CD14-positive monocyte (primary cell): ENCODE results near the gene SH3PXD2A. TPM values are rescaled to one million over a fixed set of nuclear protein-coding genes. Genes with fewer than 3 reads are reported as not detected.

Experiments used
- DNase-seq, 3 donors: peaks; one replicate each; pipeline ENCODE4 v3.0.0-alpha.2; 2011 to 2022
- H2AFZ ChIP-seq: 2 replicates; pipeline ENCODE4 v1.6.0; 2012; ENCODE audit warnings: mild to moderate bottlenecking, low read depth, low read length, inconsistent platforms; ENCODE audit not compliant: insufficient read depth, poor library complexity, severe bottlenecking
- H3K27ac ChIP-seq, 2 donors: 1 replicate in 1 of 2; 2 replicates in 1 of 2; pipeline ENCODE4 v1.5.1; 2012 to 2013; ENCODE audit warnings: low read length in 2 of 2, control low read depth in 1 of 2, inconsistent platforms in 1 of 2, low read depth in 1 of 2, mild to moderate bottlenecking in 1 of 2
- H3K27me3 ChIP-seq, 2 donors: one replicate each; pipeline versions ENCODE4 v1.6.0 to v1.6.1; 2011 to 2013; ENCODE audit warnings: low read length in 2 of 2; ENCODE audit not compliant: control insufficient read depth in 2 of 2, insufficient read depth in 2 of 2
- H3K36me3 ChIP-seq, 2 donors: replicated peaks in 1 of 2; 1 replicate in 1 of 2; 2 replicates in 1 of 2; pipeline versions ENCODE4 v1.5.1 to v1.6.1; 2012 to 2013; ENCODE audit warnings: low read length in 2 of 2, control low read depth in 1 of 2, inconsistent platforms in 1 of 2, mild to moderate bottlenecking in 1 of 2; ENCODE audit not compliant: insufficient read depth in 2 of 2, control insufficient read depth in 1 of 2
- H3K4me1 ChIP-seq, 2 donors: 1 replicate in 1 of 2; 2 replicates in 1 of 2; pipeline versions ENCODE4 v1.5.1 to v1.6.1; 2012 to 2013; ENCODE audit warnings: low read length in 2 of 2, control low read depth in 1 of 2, inconsistent platforms in 1 of 2, mild to moderate bottlenecking in 1 of 2, moderate library complexity in 1 of 2; ENCODE audit not compliant: insufficient read depth in 2 of 2, control insufficient read depth in 1 of 2
- H3K4me2 ChIP-seq: replicated peaks from 2 replicates; pipeline ENCODE3; 2012; ENCODE audit warnings: low read length, moderate library complexity, mild to moderate bottlenecking; ENCODE audit not compliant: poor library complexity, severe bottlenecking; ENCODE audit errors: extremely low read depth
- H3K4me3 ChIP-seq, 3 experiments: fragments of 200-600 bp in 1 of 3; sonication (generic) in 1 of 3; replicated peaks in 1 of 3; 1 replicate in 2 of 3; 2 replicates in 1 of 3; pipeline ENCODE4 v1.5.1; 2011 to 2013; ENCODE audit warnings: low read length in 3 of 3, mild to moderate bottlenecking in 3 of 3, control low read depth in 2 of 3, low read depth in 2 of 3, inconsistent platforms in 1 of 3, moderate library complexity in 1 of 3
- H3K79me2 ChIP-seq: 2 replicates; pipeline ENCODE4 v1.6.0; 2012; ENCODE audit warnings: mild to moderate bottlenecking, control low read depth, inconsistent platforms, low read length, moderate library complexity; ENCODE audit not compliant: insufficient read depth
- H3K9ac ChIP-seq: 2 replicates; pipeline ENCODE4 v1.6.0; 2017; ENCODE audit warnings: low read length, mild to moderate bottlenecking; ENCODE audit not compliant: insufficient read depth, poor library complexity, severe bottlenecking
- H3K9me3 ChIP-seq, 2 donors: replicated peaks in 1 of 2; 1 replicate in 1 of 2; 2 replicates in 1 of 2; pipeline versions ENCODE4 v1.5.1 to v1.6.1; 2012 to 2013; ENCODE audit warnings: low read length in 2 of 2, control low read depth in 1 of 2; ENCODE audit not compliant: control insufficient read depth in 1 of 2, insufficient read depth in 1 of 2
- H4K20me1 ChIP-seq: 2 replicates; pipeline ENCODE4 v1.6.0; 2012; ENCODE audit warnings: mild to moderate bottlenecking, low read length, control low read depth, moderate library complexity; ENCODE audit not compliant: insufficient read depth
- H3K27ac Mint-ChIP-seq, 7 donors: one replicate each; pipeline ENCODE4 v1.8.0; 2020; ENCODE audit warnings: mild to moderate bottlenecking in 7 of 7, mixed read lengths in 7 of 7, moderate library complexity in 6 of 7, inconsistent platforms in 2 of 7
- H3K27me3 Mint-ChIP-seq, 3 donors: one replicate each; pipeline ENCODE4 v1.8.0; 2021 to 2022; ENCODE audit warnings: low read depth in 3 of 3, mild to moderate bottlenecking in 3 of 3, mixed read lengths in 3 of 3, moderate library complexity in 3 of 3, inconsistent platforms in 1 of 3
- H3K36me3 Mint-ChIP-seq, 2 donors: one replicate each; pipeline ENCODE4 v1.8.0; 2020; ENCODE audit warnings: mixed read lengths in 2 of 2, inconsistent platforms in 1 of 2, mild to moderate bottlenecking in 1 of 2
- H3K4me1 Mint-ChIP-seq: one replicate; pipeline ENCODE4 v1.8.0; 2020; ENCODE audit warnings: mild to moderate bottlenecking, mixed read lengths
- H3K4me3 Mint-ChIP-seq, 2 donors: one replicate each; pipeline ENCODE4 v1.8.0; 2020; ENCODE audit warnings: mild to moderate bottlenecking in 2 of 2, mixed read lengths in 2 of 2, moderate library complexity in 1 of 2
- H3K9me3 Mint-ChIP-seq, 7 donors: one replicate each; pipeline ENCODE4 v1.8.0; 2020 to 2022; ENCODE audit warnings: mixed read lengths in 7 of 7, mild to moderate bottlenecking in 6 of 7, moderate library complexity in 6 of 7, inconsistent platforms in 2 of 7
- CTCF ChIP-seq: fragments of 200-600 bp; IDR thresholded peaks from one replicate; pipeline ENCODE4 v1.8.0; 2022; ENCODE audit warnings: antibody characterized with exemption, mild to moderate bottlenecking
- WGBS: methylation state at CpG from one replicate; pipeline ENCODE4 v1.1.5; 2013; ENCODE audit warnings: missing lambda C conversion rate; ENCODE audit not compliant: insufficient coverage; 5-methylcytosine and 5-hydroxymethylcytosine counted together
- intact Hi-C, 2 donors: fragments of 100-400 bp; cut with micrococcal nuclease; formaldehyde crosslinking; loops; one replicate each; pipeline versions ENCODE4 v1.15.0 to v1.15.1; 2023
- polyA plus RNA-seq, 3 donors: library from polyadenylated mRNA; depleted of rRNA in 1 of 3; unstranded in 2 of 3; stranded (reverse) in 1 of 3; fragments of 300-500 nt in 2 of 3; fragments of >200 nt in 1 of 3; fragmentation: Illumina TruSeq in 2 of 3; gene quantifications; 1 replicate in 2 of 3; 2 replicates in 1 of 3; pipeline ENCODE4 v1.2.3, GENCODE V29; 2012 to 2021

SH3PXD2A gene
- polyA plus RNA-seq, 3 donors, result 0.01 to 0.76 (median 0.05) TPM

- no peak for DNase-seq
Observed at GRCh38 chr10:103742824-103743223, 112.6 kb downstream of the SH3PXD2A start.

GRCh38 chr10:103740611-103741010 is 114.8 kb downstream of the SH3PXD2A start:
- DNase-seq, result no peak
- no peaks in the 10 kb centered on the region for H3K79me2 ChIP-seq

More at GRCh38 chr10:103742824-103743223, 112.6 kb downstream of the SH3PXD2A start:
- no peak overlapping the region for H3K9ac ChIP-seq
- H3K4me3 ChIP-seq, result no peak overlapping the region
- intact Hi-C loops, result no loop called here
- no peaks in the 10 kb centered on the region for H3K9me3 ChIP-seq
- no peak overlapping the region for H3K4me3 Mint-ChIP-seq
- no peaks in the 10 kb centered on the region for H3K9me3 Mint-ChIP-seq
- no peak for TF ChIP-seq CTCF
- H3K27me3 Mint-ChIP-seq, result peaks cover 2 to 5% (median 5%) of the 10 kb centered on the region in 3 donors
- no peak overlapping the region for H2AFZ ChIP-seq
- H3K36me3 ChIP-seq, result no peaks in the 10 kb centered on the region
- no peaks in the 10 kb centered on the region for H3K36me3 Mint-ChIP-seq
- 83% methylated on average over 1 of the region's 6 CpGs for WGBS
- no peak overlapping the region for H3K4me2 ChIP-seq
- H3K79me2 ChIP-seq, result no peaks in the 10 kb centered on the region
- H3K27ac Mint-ChIP-seq, result no peak overlapping the region
- H3K4me1 Mint-ChIP-seq, result peaks cover 5% of the 10 kb centered on the region
- H3K27me3 ChIP-seq, result no peaks in the 10 kb centered on the region
- no peak overlapping the region for H3K27ac ChIP-seq
- H3K4me1 ChIP-seq, result no peaks in the 10 kb centered on the region
- no peaks in the 10 kb centered on the region for H4K20me1 ChIP-seq

More at GRCh38 chr10:103740611-103741010, 114.8 kb downstream of the SH3PXD2A start:
- Histone ChIP-seq H4K20me1 (no peaks in the 10 kb centered on the region), H3K4me3 (no peak overlapping the region), H2AFZ (no peak overlapping the region), H3K9me3 (no peaks in the 10 kb centered on the region), H3K9ac (no peak overlapping the region), H3K4me1 (no peaks in the 10 kb centered on the region), H3K27ac (no peak overlapping the region), H3K27me3 (no peaks in the 10 kb centered on the region), H3K4me2 (no peak overlapping the region), H3K36me3 (no peaks in the 10 kb centered on the region)
- H3K27ac Mint-ChIP-seq, result peak overlapping the region in 1 of 7 donors; percentile 35
- intact Hi-C loops, result no loop called here
- no peaks in the 10 kb centered on the region for H3K9me3 Mint-ChIP-seq
- 100% methylated on average over 1 of the region's 5 CpGs for WGBS
- no peak overlapping the region for H3K4me3 Mint-ChIP-seq
- TF ChIP-seq CTCF, result no peak
- H3K27me3 Mint-ChIP-seq, result peaks cover 3 to 6% (median 6%) of the 10 kb centered on the region in 3 donors
- peaks cover under 1% of the 10 kb centered on the region for H3K4me1 Mint-ChIP-seq
- no peaks in the 10 kb centered on the region for H3K36me3 Mint-ChIP-seq
